HepG2 (cell line): ENCODE measurements around the gene PTGDR. TPM values are rescaled to one million over a fixed set of nuclear protein-coding genes. Genes with fewer than 3 reads are reported as not detected.

Experiments
- ATAC-seq: fragments of 200-7000 bp; cut with Tn5 transposase; 3 replicates; pipeline ENCODE4 v1.9.1; 2020; ENCODE audit warnings: mild to moderate bottlenecking, moderate library complexity
- BruUV-seq: library from RNA; stranded (reverse); fragments of 400-500 nt; replicated peaks from 2 replicates; lab custom pipeline; 2021; lab: Mats Ljungman, UMichigan
- CTCF ChIA-PET: fragments of 300-600 bp; formaldehyde crosslinking; extraction: SDS; loops from one replicate; lab custom pipeline; 2021; ENCODE audit warnings: low total read pairs, inconsistent platforms, low intra/inter-chr PET ratio; lab: Yijun Ruan, JAX
- POLR2A ChIA-PET: fragments of 350-600 bp; sonication (Branson Sonifier 250); formaldehyde crosslinking; loops from one replicate; lab custom pipeline; 2020; ENCODE audit warnings: antibody characterized with exemption, inconsistent platforms; lab: Yijun Ruan, JAX
- DNase-seq: peaks from one replicate; pipeline ENCODE4 v3.0.0-alpha.2; 2015; ENCODE audit warnings: low spot score
- FAIRE-seq: peaks from 3 replicates; lab custom pipeline; 2011; peaks lifted over from hg19 to GRCh38; lab: Jason Lieb, UNC
- H2AFZ ChIP-seq: one replicate; pipeline ENCODE4 v1.6.1; 2011; ENCODE audit warnings: low read length, inconsistent platforms
- H3K27ac ChIP-seq: fragments of 300-600 bp; 3 replicates; pipeline ENCODE4 v1.8.0; 2011; ENCODE audit warnings: mixed run types, mild to moderate bottlenecking, mixed read lengths, low read length, inconsistent platforms; ENCODE audit not compliant: insufficient read depth; ENCODE audit errors: extremely low read length
- H3K27me3 ChIP-seq, 2 experiments: fragments of 200-600 bp in 1 of 2; 2 replicates in 1 of 2; 3 replicates in 1 of 2; pipeline versions ENCODE4 v1.6.0 to v1.8.0; 2011; ENCODE audit warnings: low read length in 2 of 2, mild to moderate bottlenecking in 2 of 2, moderate library complexity in 2 of 2, inconsistent platforms in 1 of 2; ENCODE audit not compliant: insufficient read depth in 2 of 2, control insufficient read depth in 1 of 2
- H3K36me3 ChIP-seq, 2 experiments: fragments of 200-600 bp in 1 of 2; replicated peaks in 1 of 2; 2 replicates in 1 of 2; 3 replicates in 1 of 2; pipeline versions ENCODE4 v1.5.1 to v1.8.0; 2011; ENCODE audit warnings: low read length in 2 of 2, inconsistent platforms in 1 of 2; ENCODE audit not compliant: insufficient read depth in 2 of 2, control insufficient read depth in 1 of 2
- H3K4me1 ChIP-seq: 2 replicates; pipeline ENCODE4 v1.5.1; 2012; ENCODE audit warnings: low read length, inconsistent platforms; ENCODE audit not compliant: insufficient read depth
- H3K4me2 ChIP-seq: 2 replicates; pipeline ENCODE4 v1.6.0; 2011; ENCODE audit warnings: low read depth, low read length, inconsistent platforms
- H3K4me3 ChIP-seq, 3 experiments: fragments of 200-600 bp in 1 of 3; sonication (generic), shearing (Covaris generic) in 1 of 3; replicated peaks in 1 of 3; 2 replicates each; pipeline ENCODE4 v1.5.1; 2011 to 2016; ENCODE audit warnings: low read length in 3 of 3, inconsistent platforms in 2 of 3, low read depth in 2 of 3, mild to moderate bottlenecking in 2 of 3, control low read depth in 1 of 3, mixed read lengths in 1 of 3; ENCODE audit not compliant: insufficient read depth in 1 of 3
- H3K79me2 ChIP-seq: one replicate; pipeline ENCODE4 v1.6.1; 2011; ENCODE audit warnings: low read length, inconsistent platforms; ENCODE audit not compliant: insufficient read depth
- H3K9ac ChIP-seq: 2 replicates; pipeline ENCODE4 v1.6.0; 2011; ENCODE audit warnings: mild to moderate bottlenecking, low read depth, low read length, inconsistent platforms; ENCODE audit not compliant: insufficient read depth
- H3K9me3 ChIP-seq: 2 replicates; pipeline ENCODE4 v1.5.1; 2012; ENCODE audit warnings: mild to moderate bottlenecking, low read length
- H4K20me1 ChIP-seq: 2 replicates; pipeline ENCODE4 v1.6.0; 2011; ENCODE audit warnings: inconsistent platforms, mild to moderate bottlenecking, low read length, moderate library complexity; ENCODE audit not compliant: insufficient read depth
- CEBPB ChIP-seq: IDR thresholded peaks from 2 replicates; pipeline ENCODE4 v1.6.1; 2011; ENCODE audit warnings: low read depth, low read length, improper control_type of control experiment, borderline replicate concordance
- CHCHD3 ChIP-seq: sonication (generic); formaldehyde crosslinking; IDR thresholded peaks from 2 replicates; pipeline ENCODE4 v1.8.0; 2022; ENCODE audit warnings: mild to moderate bottlenecking, missing genetic modification reagents, moderate library complexity
- ELF1 ChIP-seq: sonication (generic); formaldehyde crosslinking; IDR thresholded peaks from 2 replicates; pipeline ENCODE4 v1.4.0; 2020; ENCODE audit warnings: missing genetic modification reagents
- GFI1 ChIP-seq: sonication (generic); formaldehyde crosslinking; IDR thresholded peaks from 2 replicates; pipeline ENCODE4 v1.5.0; 2020; ENCODE audit warnings: missing genetic modification reagents, mild to moderate bottlenecking, borderline replicate concordance
- KDM3A ChIP-seq: IDR thresholded peaks from 2 replicates; pipeline ENCODE4 v1.6.1; 2018; ENCODE audit warnings: low read depth, missing compliant biosample characterization
- MED13 ChIP-seq: sonication (generic); formaldehyde crosslinking; IDR thresholded peaks from 2 replicates; pipeline ENCODE4 v1.5.0; 2020; ENCODE audit warnings: missing genetic modification reagents
- SP140L ChIP-seq: sonication (generic); formaldehyde crosslinking; IDR thresholded peaks from 2 replicates; pipeline ENCODE4 v1.4.0; 2020; ENCODE audit warnings: missing genetic modification reagents, borderline replicate concordance
- ZNF263 ChIP-seq: sonication (generic); formaldehyde crosslinking; IDR thresholded peaks from 2 replicates; pipeline ENCODE4 v1.4.0; 2020; ENCODE audit warnings: missing genetic modification reagents
- ZNF33B ChIP-seq: sonication (generic); formaldehyde crosslinking; IDR thresholded peaks from 2 replicates; pipeline ENCODE4 v1.5.1; 2020; ENCODE audit warnings: mild to moderate bottlenecking, missing genetic modification reagents
- ZNF382 ChIP-seq: sonication (generic); formaldehyde crosslinking; IDR thresholded peaks from 2 replicates; pipeline ENCODE4 v1.5.0; 2020; ENCODE audit warnings: missing genetic modification reagents, mild to moderate bottlenecking, borderline replicate concordance
- ZNF546 ChIP-seq: sonication (generic); formaldehyde crosslinking; conservative IDR thresholded peaks from 2 replicates; pipeline ENCODE4 v1.8.1; 2023; ENCODE audit warnings: mild to moderate bottlenecking, missing genetic modification reagents
- WGBS: methylation state at CpG from one replicate; pipeline ENCODE4 v1.1.6; 2017; ENCODE audit warnings: low lambda C conversion rate; 5-methylcytosine and 5-hydroxymethylcytosine counted together
- in situ Hi-C: cut with HindIII; loops from 2 replicates; pipeline ENCODE4 v1.10.0; 2017; ENCODE audit warnings: low pct_unique_long_range_greater_than_20kb; ENCODE audit not compliant: extremely low pct_ligation_motif_present
- intact Hi-C: fragments of 100-400 bp; cut with micrococcal nuclease; formaldehyde crosslinking; loops from one replicate; pipeline ENCODE4 v1.10.0; 2022; ENCODE audit not compliant: unreplicated experiment
- polyA plus RNA-seq, 8 experiments: library from polyadenylated mRNA; depleted of rRNA in 3 of 8; stranded (reverse) in 7 of 8; unstranded in 1 of 8; fragments of >200 nt; fragmentation: Illumina TruSeq in 4 of 8; extraction: Trizol in 4 of 8; gene quantifications; 2 replicates each; pipeline versions ENCODE4 v1.2.1 to v1.2.3, GENCODE V29; 2011 to 2016; ENCODE audit warnings: low read depth in 4 of 8, missing spikeins in 1 of 8, mixed read lengths in 1 of 8; ENCODE audit not compliant: insufficient read depth in 1 of 8
- total RNA-seq, 5 experiments: library from RNA; depleted of rRNA; stranded (reverse); fragments of >200 nt; fragmentation: Illumina TruSeq; extraction: Trizol; gene quantifications; 2 replicates each; pipeline ENCODE4 v1.2.3, GENCODE V29; 2016; ENCODE audit warnings: low read depth in 1 of 5
- TF ChIP-seq, protein P1 (sequence below): sonication (generic); formaldehyde crosslinking; IDR thresholded peaks from 2 replicates; pipeline ENCODE4 v1.9.0; 2021; ENCODE audit warnings: mild to moderate bottlenecking, missing genetic modification reagents

The PTGDR gene
- total and polyA plus RNA-seq, 2 of the 13 experiments (the other 11 are each of a cell fraction or from before 2014, with no cell fraction given) = not detected

DNA sequence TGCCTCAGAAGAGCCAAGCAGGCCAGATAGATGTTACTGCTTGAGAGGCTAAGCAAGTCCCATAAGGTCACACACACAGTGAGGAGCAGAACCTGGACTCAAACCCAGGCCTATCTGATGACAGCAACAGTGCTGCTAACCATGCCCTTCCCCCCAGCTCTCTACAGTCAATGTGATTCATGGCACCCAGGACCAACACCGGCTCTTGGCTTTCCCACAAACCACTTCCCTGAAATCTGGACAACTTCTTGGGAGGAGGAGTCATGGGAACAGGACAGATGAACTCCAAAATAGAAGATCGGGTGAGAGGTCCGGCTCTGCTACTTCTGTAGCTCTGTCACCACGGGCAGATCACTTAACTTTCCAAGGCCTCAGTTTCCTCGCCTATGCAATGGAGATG lies 716 bp upstream of the PTGDR start:
- no peaks in the 10 kb centered on the region for H3K9me3 ChIP-seq
- no peak overlapping the region for H3K4me2 ChIP-seq
- H3K27me3 ChIP-seq = peaks cover 0 to 15% of the 10 kb centered on the region in 2 experiments; a peak in 1 of 5 replicates
- DNase-seq = no peak
- ATAC-seq = no peak
- H3K4me1 ChIP-seq = no peaks in the 10 kb centered on the region
- FAIRE-seq = no peak
- H3K36me3 ChIP-seq = no peaks in the 10 kb centered on the region
- POLR2A ChIA-PET = no interaction called here
- TF ChIP-seq CHCHD3 (CRISPR knock-in tag) (no peak), ELF1 (no peak), GFI1 (CRISPR knock-in tag) (no peak), MED13 (CRISPR knock-in tag) (no peak), ZNF33B (no peak), ZNF263 (CRISPR knock-in tag) (no peak), CEBPB (no peak), KDM3A (CRISPR knock-in tag) (no peak), ZNF382 (no peak), ZNF546 (CRISPR knock-in tag) (no peak), SP140L (CRISPR knock-in tag) (no peak)
- TF ChIP-seq, protein P1, sequence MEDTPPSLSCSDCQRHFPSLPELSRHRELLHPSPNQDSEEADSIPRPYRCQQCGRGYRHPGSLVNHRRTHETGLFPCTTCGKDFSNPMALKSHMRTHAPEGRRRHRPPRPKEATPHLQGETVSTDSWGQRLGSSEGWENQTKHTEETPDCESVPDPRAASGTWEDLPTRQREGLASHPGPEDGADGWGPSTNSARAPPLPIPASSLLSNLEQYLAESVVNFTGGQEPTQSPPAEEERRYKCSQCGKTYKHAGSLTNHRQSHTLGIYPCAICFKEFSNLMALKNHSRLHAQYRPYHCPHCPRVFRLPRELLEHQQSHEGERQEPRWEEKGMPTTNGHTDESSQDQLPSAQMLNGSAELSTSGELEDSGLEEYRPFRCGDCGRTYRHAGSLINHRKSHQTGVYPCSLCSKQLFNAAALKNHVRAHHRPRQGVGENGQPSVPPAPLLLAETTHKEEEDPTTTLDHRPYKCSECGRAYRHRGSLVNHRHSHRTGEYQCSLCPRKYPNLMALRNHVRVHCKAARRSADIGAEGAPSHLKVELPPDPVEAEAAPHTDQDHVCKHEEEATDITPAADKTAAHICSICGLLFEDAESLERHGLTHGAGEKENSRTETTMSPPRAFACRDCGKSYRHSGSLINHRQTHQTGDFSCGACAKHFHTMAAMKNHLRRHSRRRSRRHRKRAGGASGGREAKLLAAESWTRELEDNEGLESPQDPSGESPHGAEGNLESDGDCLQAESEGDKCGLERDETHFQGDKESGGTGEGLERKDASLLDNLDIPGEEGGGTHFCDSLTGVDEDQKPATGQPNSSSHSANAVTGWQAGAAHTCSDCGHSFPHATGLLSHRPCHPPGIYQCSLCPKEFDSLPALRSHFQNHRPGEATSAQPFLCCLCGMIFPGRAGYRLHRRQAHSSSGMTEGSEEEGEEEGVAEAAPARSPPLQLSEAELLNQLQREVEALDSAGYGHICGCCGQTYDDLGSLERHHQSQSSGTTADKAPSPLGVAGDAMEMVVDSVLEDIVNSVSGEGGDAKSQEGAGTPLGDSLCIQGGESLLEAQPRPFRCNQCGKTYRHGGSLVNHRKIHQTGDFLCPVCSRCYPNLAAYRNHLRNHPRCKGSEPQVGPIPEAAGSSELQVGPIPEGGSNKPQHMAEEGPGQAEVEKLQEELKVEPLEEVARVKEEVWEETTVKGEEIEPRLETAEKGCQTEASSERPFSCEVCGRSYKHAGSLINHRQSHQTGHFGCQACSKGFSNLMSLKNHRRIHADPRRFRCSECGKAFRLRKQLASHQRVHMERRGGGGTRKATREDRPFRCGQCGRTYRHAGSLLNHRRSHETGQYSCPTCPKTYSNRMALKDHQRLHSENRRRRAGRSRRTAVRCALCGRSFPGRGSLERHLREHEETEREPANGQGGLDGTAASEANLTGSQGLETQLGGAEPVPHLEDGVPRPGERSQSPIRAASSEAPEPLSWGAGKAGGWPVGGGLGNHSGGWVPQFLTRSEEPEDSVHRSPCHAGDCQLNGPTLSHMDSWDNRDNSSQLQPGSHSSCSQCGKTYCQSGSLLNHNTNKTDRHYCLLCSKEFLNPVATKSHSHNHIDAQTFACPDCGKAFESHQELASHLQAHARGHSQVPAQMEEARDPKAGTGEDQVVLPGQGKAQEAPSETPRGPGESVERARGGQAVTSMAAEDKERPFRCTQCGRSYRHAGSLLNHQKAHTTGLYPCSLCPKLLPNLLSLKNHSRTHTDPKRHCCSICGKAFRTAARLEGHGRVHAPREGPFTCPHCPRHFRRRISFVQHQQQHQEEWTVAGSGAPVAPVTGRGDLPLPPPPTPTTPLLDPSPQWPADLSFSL = no peak
- TF ChIP-seq, all 625 proteins: peak for 0
- no TSS peak for BruUV-seq
- 54% methylated on average over 5 of the region's 5 CpGs for WGBS
- CTCF ChIA-PET = no interaction called here
- Histone ChIP-seq H3K79me2 (no peaks in the 10 kb centered on the region), H3K9ac (no peak overlapping the region), H4K20me1 (no peaks in the 10 kb centered on the region), H3K27ac (no peak overlapping the region), H2AFZ (no peak overlapping the region), H3K4me3 (no peak overlapping the region)
- intact Hi-C loops = no loop called here
- in situ Hi-C loops = no loop called here
